LNCaP clone FGC (cell line): ENCODE results near the gene TNNT3.

ENCODE experiments used
- DNase-seq: peaks from one replicate; pipeline ENCODE4 v3.0.0-alpha.2; 2011; ENCODE audit warnings: low read depth
- H3K4me3 ChIP-seq: 2 replicates; pipeline ENCODE4 v1.5.1; 2011; ENCODE audit warnings: mild to moderate bottlenecking, low read depth, low read length, control low read depth
- TF ChIP-seq, protein P1 (sequence below): IDR thresholded peaks from 2 replicates; pipeline ENCODE4 v1.5.1; 2012; ENCODE audit warnings: mild to moderate bottlenecking; ENCODE audit not compliant: control insufficient read depth, insufficient read depth; ENCODE audit errors: extremely low read depth

The TNNT3 gene

DNA sequence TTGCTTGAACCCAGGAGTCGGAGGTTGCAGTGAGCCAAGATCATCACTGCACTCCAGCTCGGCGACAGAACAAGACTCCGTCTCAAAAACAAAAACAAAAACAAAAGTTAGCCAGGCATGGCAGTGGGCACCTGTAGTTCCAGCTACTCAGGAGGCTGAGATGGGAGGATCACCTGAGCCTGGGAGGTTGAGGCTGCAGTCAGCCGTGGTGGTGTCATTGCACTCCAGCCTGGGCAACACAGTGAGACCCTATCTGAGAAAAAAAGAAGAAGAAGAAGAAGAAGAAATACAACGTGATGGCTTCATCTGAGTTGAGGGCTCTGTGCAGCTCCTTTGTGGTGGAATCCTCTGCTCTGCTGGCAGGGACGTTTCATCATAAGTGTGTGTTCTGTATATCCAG lies 10.0 kb upstream of the TNNT3 start:
- H3K4me3 ChIP-seq: no peak overlapping the region
- TF ChIP-seq, protein P1, sequence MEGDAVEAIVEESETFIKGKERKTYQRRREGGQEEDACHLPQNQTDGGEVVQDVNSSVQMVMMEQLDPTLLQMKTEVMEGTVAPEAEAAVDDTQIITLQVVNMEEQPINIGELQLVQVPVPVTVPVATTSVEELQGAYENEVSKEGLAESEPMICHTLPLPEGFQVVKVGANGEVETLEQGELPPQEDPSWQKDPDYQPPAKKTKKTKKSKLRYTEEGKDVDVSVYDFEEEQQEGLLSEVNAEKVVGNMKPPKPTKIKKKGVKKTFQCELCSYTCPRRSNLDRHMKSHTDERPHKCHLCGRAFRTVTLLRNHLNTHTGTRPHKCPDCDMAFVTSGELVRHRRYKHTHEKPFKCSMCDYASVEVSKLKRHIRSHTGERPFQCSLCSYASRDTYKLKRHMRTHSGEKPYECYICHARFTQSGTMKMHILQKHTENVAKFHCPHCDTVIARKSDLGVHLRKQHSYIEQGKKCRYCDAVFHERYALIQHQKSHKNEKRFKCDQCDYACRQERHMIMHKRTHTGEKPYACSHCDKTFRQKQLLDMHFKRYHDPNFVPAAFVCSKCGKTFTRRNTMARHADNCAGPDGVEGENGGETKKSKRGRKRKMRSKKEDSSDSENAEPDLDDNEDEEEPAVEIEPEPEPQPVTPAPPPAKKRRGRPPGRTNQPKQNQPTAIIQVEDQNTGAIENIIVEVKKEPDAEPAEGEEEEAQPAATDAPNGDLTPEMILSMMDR: no peak

DNA sequence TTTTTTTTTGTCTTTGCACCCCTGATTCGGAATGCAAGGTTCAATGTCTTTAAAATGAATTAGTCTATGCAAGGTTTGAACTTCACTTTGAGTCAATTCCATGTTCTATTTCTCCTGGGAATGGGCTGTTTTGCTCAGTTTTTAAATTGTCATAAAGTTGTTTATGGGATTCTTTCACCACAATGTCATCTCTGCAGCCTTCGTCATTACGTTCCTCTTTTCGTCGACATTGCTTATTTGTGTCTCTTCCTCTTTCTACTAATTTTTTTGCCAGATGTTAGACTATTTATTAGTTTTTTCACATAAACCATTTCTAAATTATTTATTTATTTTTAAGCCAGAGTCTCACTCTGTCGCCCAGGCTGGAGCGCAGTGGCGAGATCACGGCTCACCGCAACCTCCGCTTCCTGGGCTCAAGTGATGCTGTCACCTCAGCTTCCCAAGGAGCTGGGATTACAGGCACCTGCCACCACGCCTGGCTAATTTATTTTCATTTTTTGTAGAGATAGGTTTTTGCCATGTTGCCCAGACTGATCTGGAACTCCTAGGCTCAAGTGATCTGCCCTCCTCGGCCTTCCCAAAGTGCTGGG lies 7.1 kb upstream of the TNNT3 start:
- TF ChIP-seq, protein P1: no peak
- no peak for DNase-seq

More for the DNA sequence above, 10.0 kb upstream of the TNNT3 start:
- DNase-seq: no peak

DNA sequence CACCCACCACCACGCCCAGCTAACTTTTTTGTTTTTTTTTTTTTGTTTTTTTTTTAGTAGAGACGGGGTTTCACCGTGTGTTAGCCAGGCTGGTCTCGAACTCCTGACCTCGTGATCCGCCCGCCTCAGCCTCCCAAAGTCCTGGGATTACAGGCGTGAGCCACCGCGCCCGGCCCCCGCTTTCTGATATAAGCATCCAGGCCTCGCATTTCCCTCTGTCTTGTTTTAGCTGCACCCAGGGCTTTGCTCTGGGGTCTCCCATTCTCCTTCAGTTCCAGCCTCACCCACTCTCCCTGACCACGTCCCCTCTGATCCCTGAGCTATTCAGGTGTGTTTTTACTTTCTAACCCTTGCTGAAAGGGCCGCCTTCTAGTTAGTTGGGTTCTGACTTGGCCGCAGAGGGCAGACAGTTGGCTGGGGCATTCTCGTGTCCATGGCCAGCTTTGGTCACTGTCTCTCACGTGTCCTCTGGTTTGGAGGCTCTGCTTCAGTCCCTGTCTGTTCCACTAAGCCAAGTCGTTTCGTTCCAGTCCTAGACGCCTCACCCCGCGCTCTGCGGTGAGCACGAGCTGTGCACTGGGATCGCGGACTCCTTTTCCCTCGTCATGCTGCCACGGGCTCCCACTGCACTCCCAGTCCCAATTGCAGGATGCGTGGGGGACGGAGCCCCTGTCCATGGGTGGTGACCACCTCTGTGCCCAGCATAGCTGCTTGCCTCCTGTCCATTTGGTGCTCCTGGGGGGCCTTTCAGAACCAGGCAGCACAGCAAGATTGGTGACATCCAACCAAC lies 6.0 kb upstream of the TNNT3 start:
- DNase-seq: no peak
- TF ChIP-seq, protein P1: no peak
- H3K4me3 ChIP-seq: no peak overlapping the region

More for the DNA sequence above, 7.1 kb upstream of the TNNT3 start:
- H3K4me3 ChIP-seq: no peak overlapping the region

DNA sequence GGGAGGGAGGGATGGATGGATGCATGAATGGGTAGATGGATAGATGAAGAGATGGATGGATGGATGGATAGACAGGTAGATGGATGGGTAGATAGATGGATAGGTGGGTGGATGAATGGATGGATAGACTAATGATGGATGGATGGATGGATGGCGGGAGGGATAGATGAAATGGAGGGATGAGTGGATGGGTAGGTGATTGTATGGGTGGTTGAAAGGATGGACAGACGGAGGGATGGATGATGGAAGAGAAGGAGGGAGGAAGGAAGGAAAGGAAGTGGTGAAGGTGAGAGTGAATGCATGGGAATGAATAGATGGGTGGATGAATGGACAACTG lies 3.7 kb upstream of the TNNT3 start:
- no peak for DNase-seq
- H3K4me3 ChIP-seq: no peak overlapping the region
- TF ChIP-seq, protein P1: no peak

DNA sequence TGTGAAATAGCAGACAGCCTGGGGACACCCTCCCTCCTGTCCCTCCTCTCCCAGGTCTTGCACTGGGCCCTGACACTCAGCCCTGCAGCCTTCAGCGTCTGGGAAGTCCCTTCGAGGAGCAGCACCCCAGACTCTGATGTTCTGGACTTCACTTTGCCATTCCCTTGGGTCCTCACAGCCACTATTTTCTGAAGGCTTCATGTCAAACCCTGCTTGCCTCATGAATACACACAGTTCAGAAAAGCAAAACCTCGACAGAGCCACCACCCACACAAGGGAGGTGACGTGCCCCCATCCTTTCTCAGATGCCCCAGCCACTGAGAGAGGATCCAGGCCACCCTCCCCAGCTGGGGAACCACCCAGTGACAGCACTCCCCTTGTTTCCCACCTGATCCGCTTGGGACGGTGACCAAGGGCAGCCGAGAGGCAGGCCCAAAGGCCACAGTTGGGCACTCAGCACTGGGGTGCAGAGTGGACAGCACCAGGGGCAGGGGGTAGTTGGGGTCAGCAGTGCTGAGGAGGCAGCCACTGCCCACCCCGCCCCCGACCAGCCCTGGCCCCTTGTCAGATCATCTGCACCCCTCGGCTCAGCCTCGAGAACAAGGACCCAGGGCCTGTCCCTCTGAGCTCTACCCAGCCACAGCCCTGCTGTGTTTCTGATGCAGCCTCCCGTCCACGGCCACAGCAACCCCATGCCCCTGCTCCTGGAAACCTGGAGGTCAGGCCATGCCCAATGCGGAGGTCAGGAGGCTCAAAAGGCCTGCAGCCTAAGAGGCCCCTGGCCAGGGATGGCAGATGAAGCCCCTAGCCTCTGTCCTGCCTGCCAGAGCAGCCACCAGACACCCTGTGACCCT lies 3.1 kb upstream of the TNNT3 start:
- TF ChIP-seq, protein P1: no peak

DNA sequence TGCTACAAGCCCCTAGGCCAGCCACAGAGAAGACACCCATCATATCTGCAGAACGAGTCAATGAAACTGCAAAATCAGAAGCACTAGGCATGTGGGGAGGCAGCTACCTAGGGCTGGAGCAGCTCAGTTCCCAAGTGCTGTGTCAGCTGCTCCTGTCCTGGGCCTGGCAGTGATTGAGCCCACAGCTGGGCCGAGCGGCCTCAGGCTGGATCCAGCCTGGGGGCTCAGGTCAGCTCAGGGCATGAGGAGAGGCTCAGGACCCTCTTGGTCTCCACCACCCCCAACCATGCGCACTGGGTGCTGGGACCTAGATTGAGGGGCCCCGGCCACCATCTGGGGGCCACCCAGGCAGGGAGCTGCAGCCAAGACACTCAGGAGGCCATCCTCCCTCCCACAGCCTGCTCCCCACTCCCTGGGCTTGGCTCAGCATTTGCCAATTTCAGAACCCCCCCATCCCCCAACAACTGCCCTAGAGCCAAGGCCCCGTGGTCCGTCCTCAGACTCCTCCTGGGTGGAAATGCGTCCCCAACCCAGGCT lies 2.4 kb upstream of the TNNT3 start:
- TF ChIP-seq, protein P1: no peak
- no peak for DNase-seq
- no peak overlapping the region for H3K4me3 ChIP-seq

More for the DNA sequence above, 3.1 kb upstream of the TNNT3 start:
- no peak for DNase-seq
- H3K4me3 ChIP-seq: no peak overlapping the region
